K562 (cell line): ENCODE results near the gene GLE1. TPM values are rescaled to one million over a fixed set of nuclear protein-coding genes. Genes with fewer than 3 reads are reported as not detected.

Experiments
- ADNP ChIP-seq: fragments of 200-800 bp; sonication (Bioruptor generic); IDR thresholded peaks from 2 replicates; pipeline ENCODE4 v1.6.1; 2016; ENCODE audit warnings: missing genetic modification characterization, missing compliant biosample characterization
- CBFA2T2 ChIP-seq: fragments of 450-650 bp; conservative IDR thresholded peaks from 2 replicates; pipeline ENCODE4 v1.6.1; 2017; ENCODE audit warnings: mild to moderate bottlenecking
- CBX3 ChIP-seq, 2 experiments: IDR thresholded peaks; 1 replicate in 1 of 2; 2 replicates in 1 of 2; pipeline ENCODE4 v1.6.1; 2012; ENCODE audit warnings: inconsistent platforms in 2 of 2, low read length in 2 of 2, borderline replicate concordance in 1 of 2, control low read depth in 1 of 2
- CHD1 ChIP-seq: fragments of 200-600 bp; sonication (generic); IDR thresholded peaks from one replicate; pipeline ENCODE4 v1.6.1; 2012; ENCODE audit warnings: mild to moderate bottlenecking, moderate library complexity, low read length, inconsistent platforms
- CREBBP ChIP-seq: IDR thresholded peaks from one replicate; pipeline ENCODE4 v1.6.1; 2012; ENCODE audit warnings: low read depth, mild to moderate bottlenecking, control low read depth, inconsistent platforms, low read length
- EP400 ChIP-seq: fragments of 450-650 bp; IDR thresholded peaks from 2 replicates; pipeline ENCODE4 v1.6.1; 2017; ENCODE audit warnings: antibody characterized with exemption, mild to moderate bottlenecking, moderate library complexity
- ETV1 ChIP-seq: fragments of 450-650 bp; conservative IDR thresholded peaks from 2 replicates; pipeline ENCODE4 v1.6.1; 2016; ENCODE audit warnings: missing genetic modification characterization, control low read depth, low read depth, missing compliant biosample characterization
- HDAC3 ChIP-seq: fragments of 450-650 bp; IDR thresholded peaks from 2 replicates; pipeline ENCODE4 v1.6.1; 2018; ENCODE audit warnings: borderline replicate concordance, mild to moderate bottlenecking, moderate library complexity; ENCODE audit not compliant: partially characterized antibody
- HDGF ChIP-seq: fragments of 450-650 bp; IDR thresholded peaks from 2 replicates; pipeline ENCODE4 v1.6.1; 2016
- IFI16 ChIP-seq: fragments of 250-450 bp; sonication (Bioruptor Pico); IDR thresholded peaks from 2 replicates; pipeline ENCODE4 v2.1.2; 2022; ENCODE audit warnings: mild to moderate bottlenecking, inconsistent platforms
- KLF16 ChIP-seq: IDR thresholded peaks from 2 replicates; pipeline ENCODE4 v1.6.1; 2016; ENCODE audit warnings: antibody characterized with exemption
- MCM5 ChIP-seq: fragments of 450-650 bp; IDR thresholded peaks from 2 replicates; pipeline ENCODE4 v1.6.1; 2016; ENCODE audit warnings: low read depth
- MTF1 ChIP-seq: fragments of 250-450 bp; sonication (Bioruptor Pico); IDR thresholded peaks from 2 replicates; pipeline ENCODE4 v1.9.0; 2021; ENCODE audit warnings: moderate library complexity, mild to moderate bottlenecking, inconsistent platforms, borderline replicate concordance
- NFIX ChIP-seq: fragments of 250-450 bp; sonication (Bioruptor Pico); IDR thresholded peaks from 2 replicates; pipeline ENCODE4 v1.4.0; 2020; ENCODE audit warnings: low read depth, mild to moderate bottlenecking, moderate library complexity
- POLR2A ChIP-seq: fragments of 450-650 bp; conservative IDR thresholded peaks from 2 replicates; pipeline ENCODE4 v1.6.1; 2016
- POLR3A ChIP-seq: IDR thresholded peaks from 2 replicates; pipeline ENCODE4 v1.6.1; 2011; ENCODE audit warnings: borderline replicate concordance, mild to moderate bottlenecking, moderate library complexity; ENCODE audit not compliant: insufficient read length, insufficient read depth; ENCODE audit errors: extremely low read depth
- SMARCE1 ChIP-seq: fragments of 450-650 bp; IDR thresholded peaks from 2 replicates; pipeline ENCODE4 v1.7.1; 2016; ENCODE audit warnings: mild to moderate bottlenecking
- TAL1 ChIP-seq: fragments of 450-650 bp; IDR thresholded peaks from 2 replicates; pipeline ENCODE4 v1.6.1; 2016; ENCODE audit warnings: mild to moderate bottlenecking
- ZKSCAN1 ChIP-seq: fragments of 150-350 bp; IDR thresholded peaks from 2 replicates; pipeline ENCODE4 v1.6.1; 2016; ENCODE audit warnings: low read depth, low read length
- polyA plus RNA-seq, 8 experiments: library from polyadenylated mRNA; depleted of rRNA in 4 of 8; stranded (reverse) in 5 of 8; unstranded in 3 of 8; fragments of >200 nt; fragmentation: Nextera tagmentation in 2 of 8; fragmentation: Illumina TruSeq in 1 of 8; extraction: Ambion mirVana in 2 of 8; extraction: Trizol in 1 of 8; gene quantifications; 2 replicates each; pipeline versions ENCODE4 v1.2.1 to v1.2.3, GENCODE V29; 2011 to 2014; ENCODE audit warnings: inconsistent platforms in 1 of 8, missing spikeins in 1 of 8
- total RNA-seq, 7 experiments: library from RNA; depleted of rRNA in 6 of 7; stranded (reverse); fragments of >200 nt in 6 of 7; fragmentation: Illumina TruSeq in 2 of 7; extraction: Trizol in 2 of 7; gene quantifications; 2 replicates each; pipeline versions ENCODE4 v1.2.1 to v1.2.3, GENCODE V29; 2011 to 2021; ENCODE audit warnings: low replicate concordance in 1 of 7
- TF ChIP-seq, protein P1 (sequence below): IDR thresholded peaks from 2 replicates; pipeline ENCODE4 v1.6.1; 2016; ENCODE audit warnings: missing genetic modification characterization, missing compliant biosample characterization
- TF ChIP-seq, protein P2 (sequence below): sonication (generic); formaldehyde crosslinking; IDR thresholded peaks from 2 replicates; pipeline ENCODE4 v1.8.0; 2022; ENCODE audit warnings: mild to moderate bottlenecking, low read depth, missing genetic modification reagents
- TF ChIP-seq, protein P3 (sequence below): conservative IDR thresholded peaks from 2 replicates; pipeline ENCODE4 v1.6.1; 2011; ENCODE audit warnings: low read depth, mild to moderate bottlenecking, low read length; ENCODE audit not compliant: control insufficient read depth
- TF ChIP-seq, protein P4 (sequence below): fragments of 450-650 bp; IDR thresholded peaks from 2 replicates; pipeline ENCODE4 v1.6.1; 2017; ENCODE audit warnings: antibody characterized with exemption, mild to moderate bottlenecking

Gene GLE1
- total and polyA plus RNA-seq, 9 of the 15 experiments (the other 6 are each of a cell fraction or from before 2014, with no cell fraction given) = 15.9 to 44.8 (median 37.6) TPM

GRCh38 chr9:128494108-128494745 lies 10.3 kb upstream of the GLE1 start (continued):
- TF ChIP-seq, protein P1, sequence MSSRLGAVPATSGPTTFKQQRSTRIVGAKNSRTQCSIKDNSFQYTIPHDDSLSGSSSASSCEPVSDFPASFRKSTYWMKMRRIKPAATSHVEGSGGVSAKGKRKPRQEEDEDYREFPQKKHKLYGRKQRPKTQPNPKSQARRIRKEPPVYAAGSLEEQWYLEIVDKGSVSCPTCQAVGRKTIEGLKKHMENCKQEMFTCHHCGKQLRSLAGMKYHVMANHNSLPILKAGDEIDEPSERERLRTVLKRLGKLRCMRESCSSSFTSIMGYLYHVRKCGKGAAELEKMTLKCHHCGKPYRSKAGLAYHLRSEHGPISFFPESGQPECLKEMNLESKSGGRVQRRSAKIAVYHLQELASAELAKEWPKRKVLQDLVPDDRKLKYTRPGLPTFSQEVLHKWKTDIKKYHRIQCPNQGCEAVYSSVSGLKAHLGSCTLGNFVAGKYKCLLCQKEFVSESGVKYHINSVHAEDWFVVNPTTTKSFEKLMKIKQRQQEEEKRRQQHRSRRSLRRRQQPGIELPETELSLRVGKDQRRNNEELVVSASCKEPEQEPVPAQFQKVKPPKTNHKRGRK (tag) = no peak
- TF ChIP-seq CBX3 (IDR thresholded peaks at IDR 0.05; ENCODE audit: borderline replicate concordance in 1 of 2, low read length in 2 of 2) (no peak), ADNP (tag) (no peak), ETV1 (tag) (peak; percentile 57; the same call in 1 of the 2 replicates), MTF1 (no peak), SMARCE1 (no peak), TAL1 (peak; percentile 36), POLR2A (no peak), CREBBP (no peak), IFI16 (CRISPR knock-in tag) (no peak), EP400 (no peak), KLF16 (peak; percentile 38; the same call in 1 of the 2 replicates), CBFA2T2 (no peak; the same call in 1 of the 2 replicates), POLR3A (no peak), ZKSCAN1 (no peak), CHD1 (no peak), HDAC3 (no peak), HDGF (no peak), NFIX (CRISPR knock-in tag) (peak; percentile 87), MCM5 (no peak)
- TF ChIP-seq, protein P2, sequence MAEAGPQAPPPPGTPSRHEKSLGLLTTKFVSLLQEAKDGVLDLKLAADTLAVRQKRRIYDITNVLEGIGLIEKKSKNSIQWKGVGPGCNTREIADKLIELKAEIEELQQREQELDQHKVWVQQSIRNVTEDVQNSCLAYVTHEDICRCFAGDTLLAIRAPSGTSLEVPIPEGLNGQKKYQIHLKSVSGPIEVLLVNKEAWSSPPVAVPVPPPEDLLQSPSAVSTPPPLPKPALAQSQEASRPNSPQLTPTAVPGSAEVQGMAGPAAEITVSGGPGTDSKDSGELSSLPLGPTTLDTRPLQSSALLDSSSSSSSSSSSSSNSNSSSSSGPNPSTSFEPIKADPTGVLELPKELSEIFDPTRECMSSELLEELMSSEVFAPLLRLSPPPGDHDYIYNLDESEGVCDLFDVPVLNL (CRISPR knock-in tag) = no peak
- TF ChIP-seq, protein P3, sequence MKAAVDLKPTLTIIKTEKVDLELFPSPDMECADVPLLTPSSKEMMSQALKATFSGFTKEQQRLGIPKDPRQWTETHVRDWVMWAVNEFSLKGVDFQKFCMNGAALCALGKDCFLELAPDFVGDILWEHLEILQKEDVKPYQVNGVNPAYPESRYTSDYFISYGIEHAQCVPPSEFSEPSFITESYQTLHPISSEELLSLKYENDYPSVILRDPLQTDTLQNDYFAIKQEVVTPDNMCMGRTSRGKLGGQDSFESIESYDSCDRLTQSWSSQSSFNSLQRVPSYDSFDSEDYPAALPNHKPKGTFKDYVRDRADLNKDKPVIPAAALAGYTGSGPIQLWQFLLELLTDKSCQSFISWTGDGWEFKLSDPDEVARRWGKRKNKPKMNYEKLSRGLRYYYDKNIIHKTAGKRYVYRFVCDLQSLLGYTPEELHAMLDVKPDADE = no peak
- TF ChIP-seq, protein P4, sequence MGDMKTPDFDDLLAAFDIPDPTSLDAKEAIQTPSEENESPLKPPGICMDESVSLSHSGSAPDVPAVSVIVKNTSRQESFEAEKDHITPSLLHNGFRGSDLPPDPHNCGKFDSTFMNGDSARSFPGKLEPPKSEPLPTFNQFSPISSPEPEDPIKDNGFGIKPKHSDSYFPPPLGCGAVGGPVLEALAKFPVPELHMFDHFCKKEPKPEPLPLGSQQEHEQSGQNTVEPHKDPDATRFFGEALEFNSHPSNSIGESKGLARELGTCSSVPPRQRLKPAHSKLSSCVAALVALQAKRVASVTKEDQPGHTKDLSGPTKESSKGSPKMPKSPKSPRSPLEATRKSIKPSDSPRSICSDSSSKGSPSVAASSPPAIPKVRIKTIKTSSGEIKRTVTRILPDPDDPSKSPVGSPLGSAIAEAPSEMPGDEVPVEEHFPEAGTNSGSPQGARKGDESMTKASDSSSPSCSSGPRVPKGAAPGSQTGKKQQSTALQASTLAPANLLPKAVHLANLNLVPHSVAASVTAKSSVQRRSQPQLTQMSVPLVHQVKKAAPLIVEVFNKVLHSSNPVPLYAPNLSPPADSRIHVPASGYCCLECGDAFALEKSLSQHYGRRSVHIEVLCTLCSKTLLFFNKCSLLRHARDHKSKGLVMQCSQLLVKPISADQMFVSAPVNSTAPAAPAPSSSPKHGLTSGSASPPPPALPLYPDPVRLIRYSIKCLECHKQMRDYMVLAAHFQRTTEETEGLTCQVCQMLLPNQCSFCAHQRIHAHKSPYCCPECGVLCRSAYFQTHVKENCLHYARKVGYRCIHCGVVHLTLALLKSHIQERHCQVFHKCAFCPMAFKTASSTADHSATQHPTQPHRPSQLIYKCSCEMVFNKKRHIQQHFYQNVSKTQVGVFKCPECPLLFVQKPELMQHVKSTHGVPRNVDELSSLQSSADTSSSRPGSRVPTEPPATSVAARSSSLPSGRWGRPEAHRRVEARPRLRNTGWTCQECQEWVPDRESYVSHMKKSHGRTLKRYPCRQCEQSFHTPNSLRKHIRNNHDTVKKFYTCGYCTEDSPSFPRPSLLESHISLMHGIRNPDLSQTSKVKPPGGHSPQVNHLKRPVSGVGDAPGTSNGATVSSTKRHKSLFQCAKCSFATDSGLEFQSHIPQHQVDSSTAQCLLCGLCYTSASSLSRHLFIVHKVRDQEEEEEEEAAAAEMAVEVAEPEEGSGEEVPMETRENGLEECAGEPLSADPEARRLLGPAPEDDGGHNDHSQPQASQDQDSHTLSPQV = 0 out of 2 replicates have a peak, but pooled peaks have one; percentile 41
